AG10803 (cell line): ENCODE measurements around the gene CABP4.
"Not testable (repeated sequence)": the region's sequence is repeated elsewhere in the genome, so short reads cannot be mapped to it uniquely, and the experiment has no call there.

Source experiments
- DNase-seq: peaks from one replicate; pipeline ENCODE4 v3.0.0; 2010; ENCODE audit warnings: low read depth
- H3K4me3 ChIP-seq: 2 replicates; pipeline ENCODE4 v1.5.1; 2011; ENCODE audit warnings: mild to moderate bottlenecking, low read length, control low read depth
- TF ChIP-seq, protein P1 (sequence below): conservative IDR thresholded peaks from 2 replicates; pipeline ENCODE4 v1.5.1; 2011; ENCODE audit warnings: mild to moderate bottlenecking, low read length, control low read depth, inconsistent platforms

The CABP4 gene

GRCh38 chr11:67468456-67468758, 13.3 kb downstream of the CABP4 start:
- TF ChIP-seq, protein P1, sequence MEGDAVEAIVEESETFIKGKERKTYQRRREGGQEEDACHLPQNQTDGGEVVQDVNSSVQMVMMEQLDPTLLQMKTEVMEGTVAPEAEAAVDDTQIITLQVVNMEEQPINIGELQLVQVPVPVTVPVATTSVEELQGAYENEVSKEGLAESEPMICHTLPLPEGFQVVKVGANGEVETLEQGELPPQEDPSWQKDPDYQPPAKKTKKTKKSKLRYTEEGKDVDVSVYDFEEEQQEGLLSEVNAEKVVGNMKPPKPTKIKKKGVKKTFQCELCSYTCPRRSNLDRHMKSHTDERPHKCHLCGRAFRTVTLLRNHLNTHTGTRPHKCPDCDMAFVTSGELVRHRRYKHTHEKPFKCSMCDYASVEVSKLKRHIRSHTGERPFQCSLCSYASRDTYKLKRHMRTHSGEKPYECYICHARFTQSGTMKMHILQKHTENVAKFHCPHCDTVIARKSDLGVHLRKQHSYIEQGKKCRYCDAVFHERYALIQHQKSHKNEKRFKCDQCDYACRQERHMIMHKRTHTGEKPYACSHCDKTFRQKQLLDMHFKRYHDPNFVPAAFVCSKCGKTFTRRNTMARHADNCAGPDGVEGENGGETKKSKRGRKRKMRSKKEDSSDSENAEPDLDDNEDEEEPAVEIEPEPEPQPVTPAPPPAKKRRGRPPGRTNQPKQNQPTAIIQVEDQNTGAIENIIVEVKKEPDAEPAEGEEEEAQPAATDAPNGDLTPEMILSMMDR, result no peak
- peak overlapping the region; percentile 72 for H3K4me3 ChIP-seq
- no peak for DNase-seq

DNA sequence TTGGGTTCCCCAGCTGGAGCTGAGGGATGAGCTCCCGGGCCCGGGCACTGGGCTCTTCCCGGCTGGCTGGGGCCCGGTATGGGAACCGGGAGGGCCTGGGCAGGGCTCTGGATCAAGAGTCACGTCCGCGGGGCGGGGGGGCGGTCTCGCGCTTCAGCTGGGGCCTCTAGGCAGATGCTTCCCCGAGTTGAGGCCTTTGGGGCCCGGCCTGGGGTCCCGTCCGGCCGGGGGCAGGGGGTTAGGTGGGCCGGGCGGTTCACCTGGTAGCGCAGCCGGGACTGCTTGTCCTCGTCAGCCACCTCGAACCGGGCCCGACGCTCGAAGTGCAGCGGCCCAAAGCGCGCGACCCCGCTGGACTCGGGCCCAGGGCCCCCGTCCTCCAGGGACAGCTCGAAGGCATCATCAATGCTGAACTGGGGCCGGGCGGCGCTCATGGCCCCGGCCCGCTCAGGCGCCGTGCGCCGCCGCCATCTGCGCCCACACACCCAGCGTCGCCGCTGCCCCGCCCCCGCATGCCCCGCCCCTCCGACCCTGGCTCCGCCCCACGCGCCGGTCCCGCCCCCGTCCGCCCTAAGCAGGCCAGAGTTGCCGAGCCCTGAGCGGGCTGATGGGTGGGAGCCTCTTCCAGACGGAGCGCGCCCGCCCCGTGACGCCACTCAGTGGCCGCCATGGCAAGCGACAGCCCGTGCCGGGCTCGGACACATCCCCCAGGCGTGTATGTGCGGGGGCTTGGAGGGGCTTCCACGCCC, 13.8 kb downstream of the CABP4 start, which contains the start of gene TMEM134:
TMEM134 (minus strand) TSS at position 493 of the 749 bp plus-strand sequence; CDS start at position 434, 59 bp downstream.
- DNase-seq, result peak; percentile 90
- TF ChIP-seq, protein P1, result peak; percentile 37; the same call in 1 of the 2 replicates

DNA sequence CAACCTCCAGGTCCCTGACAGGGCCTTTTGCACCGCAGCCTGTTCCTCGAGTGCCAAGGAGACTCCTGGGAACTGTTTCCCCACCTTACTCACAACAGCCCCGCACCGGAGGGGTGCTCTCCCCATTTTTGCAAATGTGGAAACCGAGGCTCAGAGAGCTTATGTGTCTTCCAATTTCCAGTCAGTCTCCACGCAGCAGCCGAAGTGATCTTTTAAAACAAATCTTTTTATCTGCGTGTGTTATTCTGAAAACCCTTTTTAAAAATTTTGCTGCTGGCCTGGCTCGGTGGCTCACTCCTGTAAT, 14.3 kb downstream of the CABP4 start:
- peak overlapping the region; percentile 76 for H3K4me3 ChIP-seq
- TF ChIP-seq, protein P1, result no peak
- DNase-seq, result no peak

More for the DNA sequence above, 13.8 kb downstream of the CABP4 start, which contains the start of gene TMEM134:
- peak within 1 kb of the TSS; percentile 76 for H3K4me3 ChIP-seq

DNA sequence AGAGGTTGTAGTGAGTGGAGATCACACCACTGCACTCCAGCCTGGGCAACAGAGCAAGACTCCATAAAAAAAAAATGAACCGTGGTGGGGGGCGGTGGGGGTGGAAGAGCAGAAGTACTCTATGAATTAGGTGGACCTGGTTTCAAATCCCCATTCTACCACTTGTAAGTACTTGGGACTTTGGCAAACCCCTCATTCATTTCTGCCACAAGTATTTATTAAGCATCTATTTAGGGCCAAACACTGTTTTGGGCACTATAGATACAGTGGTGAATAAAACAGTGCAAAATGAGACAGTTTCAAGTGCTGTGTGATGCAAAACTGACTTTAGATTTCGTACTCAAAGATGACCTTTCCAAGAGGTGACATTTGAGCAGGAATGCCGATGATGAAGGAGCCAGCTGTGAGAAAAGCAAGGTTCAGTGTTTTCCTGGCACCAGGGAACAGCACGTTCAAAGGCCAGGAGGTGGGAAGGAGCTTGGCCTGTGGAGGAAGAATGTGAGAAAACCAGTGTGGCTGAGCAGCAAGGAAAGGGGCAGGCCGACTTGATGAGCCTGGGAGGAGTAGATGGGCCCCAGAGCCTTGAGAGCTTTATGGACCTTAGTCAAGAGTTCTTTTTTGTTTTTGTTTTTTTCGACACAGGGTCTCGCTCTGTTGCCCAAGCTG, 15.3 kb downstream of the CABP4 start:
- H3K4me3 ChIP-seq, result no peak overlapping the region
- DNase-seq, result no peak
- TF ChIP-seq, protein P1, result no peak

- H3K4me3 ChIP-seq, result no peak overlapping the region
- no peak for DNase-seq
- TF ChIP-seq, protein P1, result no peak
Measured at GRCh38 chr11:67472882-67473281, 17.7 kb downstream of the CABP4 start.

DNA sequence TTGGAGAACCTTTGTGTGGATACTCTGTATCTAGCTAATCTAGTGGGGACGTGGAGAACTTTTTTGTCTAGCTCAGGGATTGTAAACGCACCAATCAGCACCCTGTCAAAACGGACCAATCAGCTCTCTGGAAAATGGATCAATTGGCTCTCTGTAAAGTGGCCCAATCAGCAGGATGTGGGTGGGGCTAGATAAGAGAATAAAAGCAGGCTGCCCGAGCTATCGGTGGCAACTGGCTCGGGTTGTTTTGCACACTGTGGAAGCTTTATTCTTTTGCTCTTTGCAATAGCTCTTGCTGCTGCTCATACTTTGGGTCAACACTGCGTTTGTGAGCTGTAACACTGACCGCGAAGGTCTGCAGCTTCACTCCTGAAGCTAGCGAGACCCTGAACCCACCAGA, 21.5 kb downstream of the CABP4 start:
- DNase-seq, H3K4me3 ChIP-seq: not testable (repeated sequence)

- not testable (repeated sequence) for DNase-seq, H3K4me3 ChIP-seq
Measured at GRCh38 chr11:67477344-67478050, 22.3 kb downstream of the CABP4 start.
